Measurements from ENCODE around the gene RPS6KA5.
"Not testable (repeated sequence)": the region's sequence is repeated elsewhere in the genome, so short reads cannot be mapped to it uniquely, and the experiment has no call there.

Gene RPS6KA5

GRCh38 chr14:91031666-91032065 is 28.8 kb downstream of the RPS6KA5 start:
- H3K4me3 ChIP-seq (ENCODE audit: low read depth, low read length): no peak overlapping the region
- DNase-seq: no peak
- no peaks in the 10 kb centered on the region for H3K9me3 ChIP-seq (ENCODE audit: severe bottlenecking)

GRCh38 chr14:91029456-91030217 is 30.8 kb downstream of the RPS6KA5 start:
- H3K36me3 ChIP-seq: no peaks in the 10 kb centered on the region; the same call in 1 of the 2 replicates
- no peak for TF ChIP-seq CTCF (IDR thresholded peaks at IDR 0.05; ENCODE audit: low read depth, low read length)
- H3K9me3 ChIP-seq (ENCODE audit: severe bottlenecking): no peaks in the 10 kb centered on the region
- H3K4me3 ChIP-seq (ENCODE audit: low read depth, low read length): no peak overlapping the region
- no peak overlapping the region for H3K27ac ChIP-seq
- DNase-seq: no peak
- no peaks in the 10 kb centered on the region for H3K27me3 ChIP-seq (ENCODE audit: insufficient read depth, low read depth, severe bottlenecking)

More at GRCh38 chr14:91031666-91032065, 28.8 kb downstream of the RPS6KA5 start:
- no peak overlapping the region for H3K27ac ChIP-seq
- no peaks in the 10 kb centered on the region; the same call in 1 of the 2 replicates for H3K36me3 ChIP-seq
- TF ChIP-seq CTCF (IDR thresholded peaks at IDR 0.05; ENCODE audit: low read depth, low read length): no peak
- H3K27me3 ChIP-seq (ENCODE audit: insufficient read depth, low read depth, severe bottlenecking): no peaks in the 10 kb centered on the region

- DNase-seq: no peak
- Histone ChIP-seq H3K9me3 (ENCODE audit: severe bottlenecking) (no peaks in the 10 kb centered on the region), H3K27ac (no peak overlapping the region), H3K36me3 (no peaks in the 10 kb centered on the region; the same call in 1 of the 2 replicates), H3K27me3 (ENCODE audit: insufficient read depth, low read depth, severe bottlenecking) (no peaks in the 10 kb centered on the region), H3K4me3 (ENCODE audit: low read depth, low read length) (no peak overlapping the region)
- no peak for TF ChIP-seq CTCF (IDR thresholded peaks at IDR 0.05; ENCODE audit: low read depth, low read length)
These were observed 32.9 kb downstream of the RPS6KA5 start for GRCh38 chr14:91027561-91027960.

GRCh38 chr14:91022622-91023028 is 37.8 kb downstream of the RPS6KA5 start:
- H3K4me3 ChIP-seq (ENCODE audit: low read depth, low read length); H3K9me3 ChIP-seq (ENCODE audit: severe bottlenecking); DNase-seq; H3K27me3 ChIP-seq (ENCODE audit: insufficient read depth, low read depth, severe bottlenecking); H3K36me3 ChIP-seq; H3K27ac ChIP-seq: not testable (repeated sequence)

- Histone ChIP-seq H3K4me3 (ENCODE audit: low read depth, low read length) (no peak overlapping the region), H3K9me3 (ENCODE audit: severe bottlenecking) (no peaks in the 10 kb centered on the region), H3K27me3 (ENCODE audit: insufficient read depth, low read depth, severe bottlenecking) (no peaks in the 10 kb centered on the region), H3K27ac (no peak overlapping the region), H3K36me3 (no peaks in the 10 kb centered on the region)
- no peak for DNase-seq
- TF ChIP-seq CTCF (IDR thresholded peaks at IDR 0.05; ENCODE audit: low read depth, low read length): no peak
These were observed 38.3 kb downstream of the RPS6KA5 start for GRCh38 chr14:91021991-91022621.

GRCh38 chr14:91021115-91021514 is 39.3 kb downstream of the RPS6KA5 start:
- no peak overlapping the region for H3K4me3 ChIP-seq (ENCODE audit: low read depth, low read length)
- no peak overlapping the region for H3K27ac ChIP-seq
- H3K9me3 ChIP-seq (ENCODE audit: severe bottlenecking): no peaks in the 10 kb centered on the region
- no peak for TF ChIP-seq CTCF (IDR thresholded peaks at IDR 0.05; ENCODE audit: low read depth, low read length)
- DNase-seq: no peak
- H3K27me3 ChIP-seq (ENCODE audit: insufficient read depth, low read depth, severe bottlenecking): no peaks in the 10 kb centered on the region
- H3K36me3 ChIP-seq: no peaks in the 10 kb centered on the region

All from WERI-Rb-1 (cell line).